Sigmoid colon (tissue), 4 donors: ENCODE results near the gene ECM1.

ENCODE experiments used
- EP300 ChIP-seq, 4 donors: sonication (generic); formaldehyde crosslinking; IDR thresholded peaks; one replicate each; pipeline ENCODE4 v1.6.1; 2017; ENCODE audit warnings: antibody characterized with exemption in 4 of 4
- POLR2A ChIP-seq, 2 donors: fragments of 450-650 bp; IDR thresholded peaks; one replicate each; pipeline ENCODE4 v1.6.1; 2016; ENCODE audit warnings: antibody characterized with exemption in 2 of 2, mild to moderate bottlenecking in 2 of 2, moderate library complexity in 2 of 2
- POLR2AphosphoS5 ChIP-seq, 4 donors: sonication (generic); formaldehyde crosslinking; IDR thresholded peaks; one replicate each; pipeline ENCODE4 v1.6.1; 2017; ENCODE audit warnings: antibody characterized with exemption in 4 of 4
- TF ChIP-seq, protein P1 (sequence below), 4 experiments: fragments of 450-650 bp in 3 of 4; fragments of 200-600 bp in 1 of 4; IDR thresholded peaks; one replicate each; pipeline ENCODE4 v1.5.1; 2016 to 2019; ENCODE audit warnings: antibody characterized with exemption in 4 of 4, mild to moderate bottlenecking in 3 of 4, moderate library complexity in 2 of 4

DNA sequence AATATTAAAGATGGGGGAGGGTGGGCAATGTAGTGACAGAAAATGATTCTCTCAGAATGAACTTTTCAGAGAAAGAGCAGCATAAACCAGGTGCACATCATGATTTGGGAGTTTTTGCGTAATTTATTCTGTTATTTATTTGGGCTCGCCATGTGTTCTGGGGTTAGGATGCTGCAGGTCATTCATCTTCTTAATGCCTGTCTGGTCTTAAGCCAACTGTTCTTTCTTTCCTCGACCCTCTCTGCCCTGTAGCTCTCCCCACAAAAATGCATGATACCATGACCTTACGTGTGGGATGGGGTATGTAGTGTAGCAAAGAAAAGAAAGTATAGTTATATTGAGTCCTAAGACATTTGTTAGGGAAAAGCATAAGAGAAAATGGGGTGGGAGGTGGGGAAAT, 33.0 kb upstream of the ECM1 start:
- TF ChIP-seq, protein P1, sequence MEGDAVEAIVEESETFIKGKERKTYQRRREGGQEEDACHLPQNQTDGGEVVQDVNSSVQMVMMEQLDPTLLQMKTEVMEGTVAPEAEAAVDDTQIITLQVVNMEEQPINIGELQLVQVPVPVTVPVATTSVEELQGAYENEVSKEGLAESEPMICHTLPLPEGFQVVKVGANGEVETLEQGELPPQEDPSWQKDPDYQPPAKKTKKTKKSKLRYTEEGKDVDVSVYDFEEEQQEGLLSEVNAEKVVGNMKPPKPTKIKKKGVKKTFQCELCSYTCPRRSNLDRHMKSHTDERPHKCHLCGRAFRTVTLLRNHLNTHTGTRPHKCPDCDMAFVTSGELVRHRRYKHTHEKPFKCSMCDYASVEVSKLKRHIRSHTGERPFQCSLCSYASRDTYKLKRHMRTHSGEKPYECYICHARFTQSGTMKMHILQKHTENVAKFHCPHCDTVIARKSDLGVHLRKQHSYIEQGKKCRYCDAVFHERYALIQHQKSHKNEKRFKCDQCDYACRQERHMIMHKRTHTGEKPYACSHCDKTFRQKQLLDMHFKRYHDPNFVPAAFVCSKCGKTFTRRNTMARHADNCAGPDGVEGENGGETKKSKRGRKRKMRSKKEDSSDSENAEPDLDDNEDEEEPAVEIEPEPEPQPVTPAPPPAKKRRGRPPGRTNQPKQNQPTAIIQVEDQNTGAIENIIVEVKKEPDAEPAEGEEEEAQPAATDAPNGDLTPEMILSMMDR (IDR thresholded peaks at IDR 0.05): no peak
- TF ChIP-seq POLR2A (IDR thresholded peaks at IDR 0.05): no peak
- TF ChIP-seq POLR2AphosphoS5 (IDR thresholded peaks at IDR 0.05): no peak
- TF ChIP-seq EP300 (IDR thresholded peaks at IDR 0.05): no peak
